NT2/D1 (cell line): ENCODE measurements around the gene KCNK18.

Source experiments
- DNase-seq: peaks from one replicate; pipeline ENCODE4 v3.0.0-alpha.2; 2011; ENCODE audit warnings: low read depth, low spot score
- H3K27me3 ChIP-seq: 2 replicates; pipeline ENCODE4 v1.6.0; 2011; ENCODE audit warnings: mild to moderate bottlenecking; ENCODE audit not compliant: insufficient read length, insufficient read depth
- H3K36me3 ChIP-seq: 2 replicates; pipeline ENCODE4 v1.6.1; 2011; ENCODE audit warnings: mild to moderate bottlenecking, low read length, mixed read lengths; ENCODE audit not compliant: insufficient read depth, insufficient read length
- H3K4me1 ChIP-seq: 2 replicates; pipeline ENCODE4 v1.5.1; 2011; ENCODE audit not compliant: insufficient read depth, insufficient read length
- H3K4me3 ChIP-seq: 2 replicates; pipeline ENCODE4 v1.5.1; 2011; ENCODE audit warnings: low read depth; ENCODE audit not compliant: insufficient read length
- H3K9ac ChIP-seq: 2 replicates; pipeline ENCODE4 v1.6.0; 2011; ENCODE audit warnings: low read depth; ENCODE audit not compliant: insufficient read length
- H3K9me3 ChIP-seq: 2 replicates; pipeline ENCODE4 v1.5.1; 2011; ENCODE audit warnings: mild to moderate bottlenecking, low read length; ENCODE audit not compliant: insufficient read depth
- SUZ12 ChIP-seq: IDR thresholded peaks from 2 replicates; pipeline ENCODE4 v1.6.1; 2011; ENCODE audit not compliant: insufficient read length, insufficient read depth; ENCODE audit errors: extremely low read depth
- YY1 ChIP-seq: IDR thresholded peaks from 2 replicates; pipeline ENCODE4 v1.6.1; 2011; ENCODE audit not compliant: insufficient read length, insufficient read depth
- ZNF274 ChIP-seq: IDR thresholded peaks from 2 replicates; pipeline ENCODE4 v1.6.1; 2011; ENCODE audit warnings: mild to moderate bottlenecking, low read depth, low read length

Gene KCNK18

DNA sequence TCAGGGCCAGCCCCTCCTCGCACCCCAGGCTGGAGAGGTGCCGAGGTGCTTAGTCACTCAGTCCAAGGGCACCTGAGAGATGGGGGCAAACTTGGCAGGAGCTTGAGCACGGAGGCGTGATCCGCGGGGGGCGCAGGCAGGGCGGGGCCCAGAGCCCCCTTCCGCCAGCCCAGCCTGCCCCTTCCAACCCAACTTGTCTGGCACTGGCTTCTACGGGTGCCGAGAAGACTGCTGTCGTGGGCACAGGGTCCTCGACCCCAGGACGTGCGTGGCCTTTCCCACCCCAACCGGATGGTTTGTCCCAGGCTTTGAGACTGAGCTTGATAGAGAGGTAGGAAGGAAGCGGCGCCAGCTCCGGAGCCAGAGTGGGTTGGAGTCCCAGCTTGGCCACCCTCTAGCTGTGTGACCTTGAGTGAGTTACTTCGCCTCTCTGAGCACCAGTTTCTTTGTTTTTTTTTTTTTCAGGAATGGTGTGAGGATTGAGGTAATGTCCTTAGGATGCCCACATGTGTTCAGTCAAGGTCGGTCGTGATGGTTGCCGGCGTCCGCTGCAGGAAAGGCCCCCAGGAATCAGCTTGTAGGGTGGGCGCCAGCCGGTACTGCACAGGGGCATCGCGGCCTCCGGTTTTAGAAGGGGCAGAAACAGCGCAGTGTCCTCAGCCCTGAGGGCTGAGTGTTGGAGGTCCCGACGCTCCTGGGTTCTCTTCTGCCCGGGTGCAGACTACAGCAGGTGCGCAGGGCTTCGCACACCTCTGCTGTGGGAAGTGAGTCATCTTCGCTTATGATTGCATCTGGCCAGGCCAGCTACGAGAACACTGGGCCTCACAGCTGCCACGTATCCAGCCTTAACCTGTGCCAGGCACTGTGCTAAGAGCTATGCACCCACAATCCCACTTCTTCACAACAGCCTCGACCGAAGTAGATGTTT, 30.6 kb upstream of the KCNK18 start:
- Histone ChIP-seq H3K4me1 (peaks cover 6% of the 10 kb centered on the region), H3K9me3 (no peaks in the 10 kb centered on the region), H3K9ac (no peak overlapping the region), H3K36me3 (no peaks in the 10 kb centered on the region), H3K27me3 (peaks cover 99% of the 10 kb centered on the region), H3K4me3 (no peak overlapping the region)
- DNase-seq, result no peak
- no peak for TF ChIP-seq YY1
- TF ChIP-seq ZNF274, result no peak
- no peak for TF ChIP-seq SUZ12

DNA sequence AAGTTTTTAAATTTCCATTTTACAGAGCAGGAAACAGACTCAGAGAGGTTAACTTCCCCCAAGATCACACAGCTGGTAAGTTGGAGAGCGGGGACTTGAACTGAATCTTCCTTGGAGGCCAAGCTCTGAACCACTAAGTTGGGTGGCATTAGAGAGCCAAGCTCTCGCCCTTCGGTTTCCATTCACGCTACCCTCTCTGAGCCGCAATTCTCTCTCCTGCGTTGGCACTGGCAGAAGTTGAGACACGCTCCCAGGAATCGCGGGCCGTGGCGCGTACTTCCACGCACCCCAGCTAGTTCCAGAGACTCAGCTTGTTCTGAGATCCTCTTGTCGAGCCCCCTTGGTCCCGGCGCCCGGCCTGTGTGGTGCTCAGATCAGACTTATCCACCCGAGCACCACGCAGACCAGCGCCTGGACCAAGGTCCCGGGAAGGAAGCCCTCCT, 29.9 kb upstream of the KCNK18 start:
- no peaks in the 10 kb centered on the region for H3K9me3 ChIP-seq
- no peak overlapping the region for H3K9ac ChIP-seq
- H3K4me1 ChIP-seq, result peaks cover 6% of the 10 kb centered on the region
- H3K27me3 ChIP-seq, result peaks cover 99% of the 10 kb centered on the region
- no peak for DNase-seq
- no peaks in the 10 kb centered on the region for H3K36me3 ChIP-seq
- TF ChIP-seq YY1 (no peak), SUZ12 (no peak), ZNF274 (no peak)
- H3K4me3 ChIP-seq, result peak overlapping the region; percentile 32

GRCh38 chr10:117167789-117168674, 29.3 kb upstream of the KCNK18 start:
- Histone ChIP-seq H3K9ac (peak overlapping the region; percentile 67), H3K9me3 (no peaks in the 10 kb centered on the region), H3K36me3 (no peaks in the 10 kb centered on the region), H3K27me3 (peaks cover 99% of the 10 kb centered on the region), H3K4me3 (peak overlapping the region; percentile 32), H3K4me1 (peaks cover 6% of the 10 kb centered on the region)
- peak; percentile 42 for TF ChIP-seq SUZ12
- TF ChIP-seq YY1, result no peak
- no peak for DNase-seq

GRCh38 chr10:117168729-117169128, 28.6 kb upstream of the KCNK18 start:
- Histone ChIP-seq H3K9me3 (no peaks in the 10 kb centered on the region), H3K9ac (no peak overlapping the region), H3K4me3 (no peak overlapping the region), H3K4me1 (peaks cover 6% of the 10 kb centered on the region), H3K27me3 (peaks cover 99% of the 10 kb centered on the region), H3K36me3 (no peaks in the 10 kb centered on the region)
- TF ChIP-seq SUZ12 (no peak), YY1 (no peak), ZNF274 (no peak)
- no peak for DNase-seq

GRCh38 chr10:117169480-117169879, 27.8 kb upstream of the KCNK18 start:
- DNase-seq, result no peak
- Histone ChIP-seq H3K9me3 (no peaks in the 10 kb centered on the region), H3K36me3 (no peaks in the 10 kb centered on the region), H3K4me3 (no peak overlapping the region), H3K9ac (no peak overlapping the region), H3K27me3 (peaks cover 99% of the 10 kb centered on the region), H3K4me1 (peaks cover 6% of the 10 kb centered on the region)
- TF ChIP-seq ZNF274 (no peak), SUZ12 (no peak), YY1 (no peak)

- DNase-seq, result no peak
- no peak overlapping the region for H3K4me3 ChIP-seq
- no peaks in the 10 kb centered on the region for H3K9me3 ChIP-seq
- peaks cover 6% of the 10 kb centered on the region for H3K4me1 ChIP-seq
- no peaks in the 10 kb centered on the region for H3K36me3 ChIP-seq
- peaks cover 99% of the 10 kb centered on the region for H3K27me3 ChIP-seq
- no peak for TF ChIP-seq SUZ12
- no peak overlapping the region for H3K9ac ChIP-seq
Observed at GRCh38 chr10:117170244-117170643, 27.0 kb upstream of the KCNK18 start.

DNA sequence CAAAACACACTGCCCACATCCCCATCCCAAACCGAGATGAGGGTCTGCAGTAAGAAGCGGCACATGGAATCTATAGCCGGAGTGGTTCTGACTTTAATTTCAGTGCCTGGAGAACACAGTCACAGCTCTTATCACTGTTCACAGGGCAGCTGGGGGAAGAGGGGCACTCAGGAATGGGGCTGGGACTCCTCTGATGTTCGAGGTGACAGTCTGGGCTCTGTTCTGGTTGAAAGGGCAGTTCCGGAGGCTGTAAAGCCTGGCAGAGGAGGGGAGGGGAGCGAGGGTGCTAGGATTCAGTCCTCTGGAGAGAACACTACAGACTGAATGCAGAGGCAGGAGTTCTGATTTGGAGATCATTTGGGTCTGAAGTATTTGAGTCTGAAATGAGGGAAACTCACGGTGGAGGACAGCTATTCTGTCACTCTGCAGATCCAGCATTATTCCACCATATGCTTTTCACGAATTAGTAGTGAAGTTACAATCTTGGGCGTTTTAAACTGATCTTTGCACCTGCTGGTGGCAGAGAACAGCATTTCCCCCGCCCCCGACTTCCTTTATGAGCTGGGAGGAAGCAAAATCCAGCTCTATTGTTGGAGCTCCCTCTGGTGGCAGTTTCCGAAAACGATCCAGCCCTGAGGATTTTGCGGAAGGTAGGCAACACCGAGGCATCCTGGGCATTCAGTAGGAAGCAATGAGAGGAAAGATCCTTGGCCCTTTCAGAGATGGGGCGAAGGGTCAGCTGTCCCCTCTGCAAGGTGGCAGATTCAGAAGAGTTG, 22.7 kb upstream of the KCNK18 start:
- no peaks in the 10 kb centered on the region for H3K9me3 ChIP-seq
- H3K36me3 ChIP-seq, result no peaks in the 10 kb centered on the region
- peak overlapping the region; percentile 44 for H3K4me3 ChIP-seq
- no peak for TF ChIP-seq YY1
- TF ChIP-seq ZNF274, result no peak
- no peak for TF ChIP-seq SUZ12
- H3K27me3 ChIP-seq, result peaks cover 63% of the 10 kb centered on the region
- peak; percentile 63 for DNase-seq
- peaks cover 3% of the 10 kb centered on the region for H3K4me1 ChIP-seq
- peak overlapping the region; percentile 62 for H3K9ac ChIP-seq
